ENCODE data around the gene EXT2.

EXT2 gene

GRCh38 chr11:44228379-44228778 is 132.9 kb downstream of the EXT2 start:
- in situ Hi-C loops (cut with MboI; ENCODE audit: low sequenced_read_pairs) = no loop called here

GRCh38 chr11:44229098-44229497 is 133.6 kb downstream of the EXT2 start:
- in situ Hi-C loops (cut with MboI; ENCODE audit: low sequenced_read_pairs) = no loop called here

GRCh38 chr11:44229624-44230023 is 134.1 kb downstream of the EXT2 start:
- in situ Hi-C loops (cut with MboI; ENCODE audit: low sequenced_read_pairs) = no loop called here

GRCh38 chr11:44235765-44236201 is 140.3 kb downstream of the EXT2 start:
- in situ Hi-C loops (cut with MboI; ENCODE audit: low sequenced_read_pairs) = no loop called here

GRCh38 chr11:44236296-44236695 is 140.8 kb downstream of the EXT2 start:
- in situ Hi-C loops (cut with MboI; ENCODE audit: low sequenced_read_pairs) = no loop called here

- in situ Hi-C loops (cut with MboI; ENCODE audit: low sequenced_read_pairs) = no loop called here
Observed at GRCh38 chr11:44237156-44237555, 141.7 kb downstream of the EXT2 start.

- in situ Hi-C loops (cut with MboI; ENCODE audit: low sequenced_read_pairs) = no loop called here
Observed at GRCh38 chr11:44241851-44242250, 146.4 kb downstream of the EXT2 start.

GRCh38 chr11:44243086-44243485 is 147.6 kb downstream of the EXT2 start:
- in situ Hi-C loops (cut with MboI; ENCODE audit: low sequenced_read_pairs) = no loop called here

- in situ Hi-C loops (cut with MboI; ENCODE audit: low sequenced_read_pairs) = no loop called here
Observed at GRCh38 chr11:44243595-44244343, 148.3 kb downstream of the EXT2 start.

GRCh38 chr11:44244639-44245310 is 149.3 kb downstream of the EXT2 start:
- in situ Hi-C loops (cut with MboI; ENCODE audit: low sequenced_read_pairs) = no loop called here

- in situ Hi-C loops (cut with MboI; ENCODE audit: low sequenced_read_pairs) = no loop called here
Observed at GRCh38 chr11:44246726-44247125, 151.2 kb downstream of the EXT2 start.

- in situ Hi-C loops (cut with MboI; ENCODE audit: low sequenced_read_pairs) = no loop called here
Observed at GRCh38 chr11:44247508-44247907, 152.0 kb downstream of the EXT2 start.

- in situ Hi-C loops (cut with MboI; ENCODE audit: low sequenced_read_pairs) = no loop called here
Observed at GRCh38 chr11:44248109-44248508, 152.6 kb downstream of the EXT2 start.

GRCh38 chr11:44250421-44250820 is 154.9 kb downstream of the EXT2 start:
- in situ Hi-C loops (cut with MboI; ENCODE audit: low sequenced_read_pairs) = no loop called here

- in situ Hi-C loops (cut with MboI; ENCODE audit: low sequenced_read_pairs) = no loop called here
Observed at GRCh38 chr11:44252999-44253602, 157.6 kb downstream of the EXT2 start.

GRCh38 chr11:44255406-44256071 is 160.1 kb downstream of the EXT2 start:
- in situ Hi-C loops (cut with MboI; ENCODE audit: low sequenced_read_pairs) = no loop called here

- in situ Hi-C loops (cut with MboI; ENCODE audit: low sequenced_read_pairs) = no loop called here
Observed at GRCh38 chr11:44256673-44257291, 161.3 kb downstream of the EXT2 start.

GRCh38 chr11:44257338-44258189 is 162.1 kb downstream of the EXT2 start:
- in situ Hi-C loops (cut with MboI; ENCODE audit: low sequenced_read_pairs) = no loop called here

- in situ Hi-C loops (cut with MboI; ENCODE audit: low sequenced_read_pairs) = no loop called here
Observed at GRCh38 chr11:44258190-44258489, 162.7 kb downstream of the EXT2 start.

- in situ Hi-C loops (cut with MboI; ENCODE audit: low sequenced_read_pairs) = no loop called here
Observed at GRCh38 chr11:44258839-44259420, 163.5 kb downstream of the EXT2 start.

All from HL-60/S4 treated with retinoic acid at 250 ng/mL for 4 days and 3 days (cell line).